HCT116 (cell line): ENCODE results near the gene WNK2. TPM values are rescaled to one million over a fixed set of nuclear protein-coding genes. Genes with fewer than 3 reads are reported as not detected.

Experiments used
- ATAC-seq: fragments of 200-7000 bp; cut with Tn5 transposase; 2 replicates; pipeline ENCODE4 v1.9.1; 2020; ENCODE audit warnings: mild to moderate bottlenecking, moderate library complexity
- BruUV-seq: library from RNA; stranded (reverse); fragments of 400-500 nt; replicated peaks from 2 replicates; lab custom pipeline; 2021; lab: Mats Ljungman, UMichigan
- CTCF ChIA-PET: fragments of 300-600 bp; sonication (Branson Sonifier 250); formaldehyde crosslinking; loops from one replicate; lab custom pipeline; 2021; ENCODE audit warnings: antibody characterized with exemption; lab: Charles Lee
- POLR2A ChIA-PET: fragments of 300-600, 350-600 bp; sonication (Branson Sonifier 250); formaldehyde crosslinking; loops from one replicate; lab custom pipeline; 2021; ENCODE audit warnings: antibody characterized with exemption; lab: Charles Lee
- RAD21 ChIA-PET, 2 experiments: fragments of 300-600 bp; sonication (Branson Sonifier 250); formaldehyde crosslinking; loops; one replicate each; lab custom pipeline; 2023; ENCODE audit warnings: low total read pairs in 2 of 2; ENCODE audit not compliant: uncharacterized antibody in 2 of 2, unreplicated experiment in 2 of 2, low non-redundant PET in 1 of 2; lab: Charles Lee
- DNase-seq: peaks from one replicate; pipeline ENCODE4 v3.0.0-alpha.2; 2010; ENCODE audit warnings: low read depth, low spot score
- H2AFZ ChIP-seq: fragments of 200-600 bp; shearing (Covaris generic), sonication (generic); 2 replicates; pipeline ENCODE4 v1.6.1; 2017; ENCODE audit warnings: low read depth, mixed run types, mixed read lengths, antibody characterized with exemption, low read length; ENCODE audit not compliant: poor library complexity, severe bottlenecking
- H3K27ac ChIP-seq: 2 replicates; pipeline ENCODE4 v1.5.1; 2012; ENCODE audit warnings: low read depth, low read length
- H3K27me3 ChIP-seq: fragments of 200-600 bp; sonication (generic); 2 replicates; pipeline ENCODE4 v1.6.1; 2016; ENCODE audit warnings: mixed run types, low read length, mixed read lengths; ENCODE audit not compliant: insufficient read depth
- H3K36me3 ChIP-seq, 2 experiments: fragments of 200-500 bp in 1 of 2; fragments of 200-600 bp in 1 of 2; sonication (Bioruptor generic) in 1 of 2; sonication (generic) in 1 of 2; 2 replicates each; pipeline versions ENCODE4 v1.5.1 to v1.6.1; 2014 to 2016; ENCODE audit warnings: low read length in 2 of 2, inconsistent platforms in 1 of 2, mixed read lengths in 1 of 2, mixed run types in 1 of 2; ENCODE audit not compliant: insufficient read depth in 2 of 2, control insufficient read depth in 1 of 2
- H3K4me1 ChIP-seq, 2 experiments: fragments of 200-600 bp in 1 of 2; sonication (generic) in 1 of 2; 2 replicates each; pipeline versions ENCODE4 v1.5.1 to v1.6.1; 2012 to 2017; ENCODE audit warnings: low read length in 2 of 2, inconsistent platforms in 1 of 2, mild to moderate bottlenecking in 1 of 2, mixed read lengths in 1 of 2, mixed run types in 1 of 2, moderate library complexity in 1 of 2; ENCODE audit not compliant: insufficient read depth in 2 of 2, control insufficient read depth in 1 of 2
- H3K4me2 ChIP-seq: fragments of 200-600 bp; sonication (generic); 2 replicates; pipeline ENCODE4 v1.6.1; 2017; ENCODE audit warnings: mixed run types, low read length, mixed read lengths
- H3K4me3 ChIP-seq, 2 experiments: fragments of 200-600 bp in 1 of 2; sonication (generic) in 1 of 2; replicated peaks in 1 of 2; 2 replicates each; pipeline ENCODE4 v1.5.1; 2011 to 2016; ENCODE audit warnings: low read length in 2 of 2, control low read depth in 1 of 2, low read depth in 1 of 2, mild to moderate bottlenecking in 1 of 2, mixed read lengths in 1 of 2, mixed run types in 1 of 2
- H3K79me2 ChIP-seq: fragments of 200-600 bp; sonication (generic); 2 replicates; pipeline ENCODE4 v1.6.1; 2017; ENCODE audit warnings: mild to moderate bottlenecking, mixed run types, low read length, moderate library complexity, mixed read lengths; ENCODE audit not compliant: insufficient read depth
- H3K9ac ChIP-seq: fragments of 200-600 bp; sonication (generic); 2 replicates; pipeline ENCODE4 v1.6.1; 2016; ENCODE audit warnings: low read length, mixed read lengths
- H3K9me2 ChIP-seq: fragments of 200-600 bp; sonication (generic), shearing (Covaris generic); 2 replicates; pipeline ENCODE4 v1.6.1; 2017; ENCODE audit warnings: mixed run types, mild to moderate bottlenecking, moderate library complexity; ENCODE audit not compliant: insufficient read depth
- H3K9me3 ChIP-seq, 2 experiments: fragments of 200-500 bp in 1 of 2; fragments of 200-600 bp in 1 of 2; sonication (Bioruptor generic) in 1 of 2; sonication (generic) in 1 of 2; 2 replicates each; pipeline ENCODE4 v1.6.1; 2014 to 2017; ENCODE audit warnings: low read length in 2 of 2, mixed read lengths in 2 of 2, inconsistent platforms in 1 of 2, low read depth in 1 of 2, mild to moderate bottlenecking in 1 of 2, mixed run types in 1 of 2, moderate library complexity in 1 of 2; ENCODE audit not compliant: control insufficient read depth in 1 of 2, insufficient read depth in 1 of 2
- H4K20me1 ChIP-seq: fragments of 200-600 bp; sonication (generic), shearing (Covaris generic); 2 replicates; pipeline ENCODE4 v1.6.1; 2017; ENCODE audit warnings: mixed run types, mild to moderate bottlenecking, moderate library complexity; ENCODE audit not compliant: insufficient read depth
- ATF3 ChIP-seq: IDR thresholded peaks from 2 replicates; pipeline ENCODE4 v1.6.1; 2012
- CBX3 ChIP-seq: IDR thresholded peaks from 2 replicates; pipeline ENCODE4 v1.6.1; 2012; ENCODE audit warnings: low read depth
- CEBPB ChIP-seq: IDR thresholded peaks from 2 replicates; pipeline ENCODE4 v1.6.1; 2012; ENCODE audit warnings: low read depth
- CTCF ChIP-seq, 3 experiments: fragments of 200-600 bp in 1 of 3; sonication (generic) in 1 of 3; IDR thresholded peaks in 2 of 3; conservative IDR thresholded peaks in 1 of 3; 2 replicates each; pipeline ENCODE4 v1.5.1; 2012 to 2017; ENCODE audit warnings: low read depth in 2 of 3, low read length in 2 of 3, antibody characterized with exemption in 1 of 3, borderline replicate concordance in 1 of 3, control low read depth in 1 of 3, mild to moderate bottlenecking in 1 of 3, mixed read lengths in 1 of 3, mixed run types in 1 of 3, moderate library complexity in 1 of 3; ENCODE audit not compliant: insufficient read depth in 1 of 3
- ELF1 ChIP-seq: IDR thresholded peaks from 2 replicates; pipeline ENCODE4 v1.6.1; 2012; ENCODE audit warnings: low read depth, borderline replicate concordance
- EZH2phosphoT487 ChIP-seq: fragments of 200-600 bp; IDR thresholded peaks from 2 replicates; pipeline ENCODE4 v1.6.1; 2018; ENCODE audit warnings: antibody characterized with exemption, borderline replicate concordance
- FOSL1 ChIP-seq: IDR thresholded peaks from 2 replicates; pipeline ENCODE4 v1.6.1; 2012; ENCODE audit warnings: low read depth
- JUND ChIP-seq: IDR thresholded peaks from 2 replicates; pipeline ENCODE4 v1.6.1; 2012
- MAX ChIP-seq: IDR thresholded peaks from 2 replicates; pipeline ENCODE4 v1.6.1; 2012
- POLR2AphosphoS5 ChIP-seq: IDR thresholded peaks from 2 replicates; pipeline ENCODE4 v1.6.1; 2011; ENCODE audit warnings: mild to moderate bottlenecking, low read depth, low read length, moderate library complexity
- SIN3A ChIP-seq: IDR thresholded peaks from 2 replicates; pipeline ENCODE4 v1.6.1; 2012; ENCODE audit warnings: low read depth
- SP1 ChIP-seq: IDR thresholded peaks from 2 replicates; pipeline ENCODE4 v1.6.1; 2012; ENCODE audit warnings: low read depth
- TCF7L2 ChIP-seq: IDR thresholded peaks from 2 replicates; pipeline ENCODE4 v1.7.0; 2011; ENCODE audit warnings: borderline replicate concordance, inconsistent platforms; ENCODE audit not compliant: insufficient read depth, insufficient read length; ENCODE audit errors: extremely low read depth
- YY1 ChIP-seq: IDR thresholded peaks from 2 replicates; pipeline ENCODE4 v1.6.1; 2011; ENCODE audit warnings: low read length, low read depth, moderate library complexity, mild to moderate bottlenecking; ENCODE audit not compliant: insufficient replicate concordance; ENCODE audit errors: extremely low read depth
- ZBTB33 ChIP-seq: IDR thresholded peaks from 2 replicates; pipeline ENCODE4 v1.6.1; 2011; ENCODE audit warnings: mild to moderate bottlenecking, low read length, moderate library complexity; ENCODE audit not compliant: insufficient replicate concordance; ENCODE audit errors: extremely low read depth
- ZFX ChIP-seq: fragments of 450-650 bp; IDR thresholded peaks from 2 replicates; pipeline ENCODE4 v1.6.1; 2017
- ZNF274 ChIP-seq: fragments of 200-500 bp; sonication (Bioruptor generic); IDR thresholded peaks from 2 replicates; pipeline ENCODE4 v1.6.1; 2014; ENCODE audit warnings: mild to moderate bottlenecking, low read depth, low read length, inconsistent platforms
- intact Hi-C: fragments of 100-400 bp; cut with micrococcal nuclease; formaldehyde crosslinking; loops from 2 replicates; pipeline ENCODE4 v1.10.0; 2022
- total RNA-seq: library from RNA; stranded (reverse); gene quantifications from one replicate; pipeline ENCODE4 v1.2.1, GENCODE V29; 2021; ENCODE audit not compliant: unreplicated experiment

The WNK2 gene
- total RNA-seq, 1 experiment from 2014 or later: 24.4 TPM

- H3K27me3 ChIP-seq: no peaks in the 10 kb centered on the region
Measured at GRCh38 chr9:93270976-93271375, 87.0 kb downstream of the WNK2 start.

More at GRCh38 chr9:93270976-93271375, 87.0 kb downstream of the WNK2 start:
- Histone ChIP-seq H3K9me2 (no peaks in the 10 kb centered on the region), H2AFZ (no peak overlapping the region), H3K27ac (no peak overlapping the region), H3K9me3 (no peaks in the 10 kb centered on the region), H3K4me1 (no peaks in the 10 kb centered on the region), H4K20me1 (no peaks in the 10 kb centered on the region), H3K4me2 (no peak overlapping the region), H3K4me3 (no peak overlapping the region), H3K79me2 (no peaks in the 10 kb centered on the region), H3K9ac (no peak overlapping the region), H3K36me3 (peaks cover 6 to 13% of the 10 kb centered on the region in 2 experiments)
- CTCF ChIA-PET: no interaction called here
- POLR2A ChIA-PET: no interaction called here
- DNase-seq (no peak), ATAC-seq (no peak)
- intact Hi-C loops: loop anchor here (5.0 kb wide), 1 partner anchor 49 kb away; no protein-coding TSS in a partner anchor
- TF ChIP-seq EZH2phosphoT487 (no peak), ELF1 (no peak), CTCF (IDR thresholded peaks at IDR 0.05 in 2 of 3, conservative IDR thresholded peaks at IDR 0.05 in 1 of 3; ENCODE audit: borderline replicate concordance in 1 of 3, insufficient read depth in 1 of 3, low read depth in 2 of 3, low read length in 2 of 3) (no peak), CEBPB (no peak), MAX (no peak), JUND (no peak), TCF7L2 (no peak), ATF3 (no peak), ZNF274 (no peak), ZFX (no peak), ZBTB33 (no peak), CBX3 (no peak), FOSL1 (no peak), SP1 (no peak), POLR2AphosphoS5 (no peak), SIN3A (no peak), YY1 (no peak)
- BruUV-seq: no TSS peak
- RAD21 ChIA-PET: no interaction called here
